ENCODE data around the gene LASP1NB.

DNA sequence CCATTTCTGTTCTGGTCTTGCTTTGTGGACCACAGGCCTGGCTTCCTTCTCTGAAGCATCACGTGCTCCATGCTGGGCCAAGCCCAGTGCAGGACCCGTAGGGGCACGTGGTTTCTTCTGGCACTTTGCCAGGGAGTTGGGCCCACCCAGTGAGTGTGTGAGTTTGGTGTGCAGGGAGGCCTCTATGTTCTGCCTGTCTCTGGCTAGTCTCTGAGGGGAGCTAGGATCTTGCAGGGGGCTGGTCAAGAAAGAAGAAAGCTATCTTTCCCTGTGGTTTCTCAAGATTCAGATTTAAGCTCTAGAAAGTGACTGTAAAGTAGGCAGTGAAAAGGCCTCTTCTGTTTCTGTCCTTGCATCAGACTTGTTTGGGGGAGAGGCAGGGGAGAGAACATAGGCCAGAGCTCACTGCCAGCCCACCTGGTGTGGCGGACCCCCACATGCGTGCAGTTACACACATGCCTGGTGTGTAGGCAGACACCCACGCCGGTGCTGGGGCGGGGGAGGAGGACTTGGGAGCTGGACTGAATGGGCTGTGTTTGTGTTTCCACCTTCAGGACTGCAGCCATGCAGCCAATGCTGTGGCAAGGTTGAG is 43.7 kb upstream of the LASP1NB start:
- TF ChIP-seq, protein P1, sequence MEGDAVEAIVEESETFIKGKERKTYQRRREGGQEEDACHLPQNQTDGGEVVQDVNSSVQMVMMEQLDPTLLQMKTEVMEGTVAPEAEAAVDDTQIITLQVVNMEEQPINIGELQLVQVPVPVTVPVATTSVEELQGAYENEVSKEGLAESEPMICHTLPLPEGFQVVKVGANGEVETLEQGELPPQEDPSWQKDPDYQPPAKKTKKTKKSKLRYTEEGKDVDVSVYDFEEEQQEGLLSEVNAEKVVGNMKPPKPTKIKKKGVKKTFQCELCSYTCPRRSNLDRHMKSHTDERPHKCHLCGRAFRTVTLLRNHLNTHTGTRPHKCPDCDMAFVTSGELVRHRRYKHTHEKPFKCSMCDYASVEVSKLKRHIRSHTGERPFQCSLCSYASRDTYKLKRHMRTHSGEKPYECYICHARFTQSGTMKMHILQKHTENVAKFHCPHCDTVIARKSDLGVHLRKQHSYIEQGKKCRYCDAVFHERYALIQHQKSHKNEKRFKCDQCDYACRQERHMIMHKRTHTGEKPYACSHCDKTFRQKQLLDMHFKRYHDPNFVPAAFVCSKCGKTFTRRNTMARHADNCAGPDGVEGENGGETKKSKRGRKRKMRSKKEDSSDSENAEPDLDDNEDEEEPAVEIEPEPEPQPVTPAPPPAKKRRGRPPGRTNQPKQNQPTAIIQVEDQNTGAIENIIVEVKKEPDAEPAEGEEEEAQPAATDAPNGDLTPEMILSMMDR (IDR thresholded peaks at IDR 0.05) = no peak
- no peak for TF ChIP-seq POLR2A (IDR thresholded peaks at IDR 0.05; ENCODE audit: low read depth)

Measured in esophagus muscularis mucosa (tissue), 3 donors.